OCI-M2 (cell line): ENCODE data around the gene WNT6.

ENCODE experiments used
- DNase-seq: peaks from one replicate; lab custom pipeline; 2025; ENCODE audit not compliant: unreplicated experiment; lab: John Stamatoyannopoulos, UW

WNT6 gene

GRCh38 chr2:218856167-218856895 lies 3.3 kb upstream of the WNT6 start:
- DNase-seq = no peak

- no peak for DNase-seq
These were observed 2.7 kb upstream of the WNT6 start for GRCh38 chr2:218856896-218857243.

GRCh38 chr2:218857371-218858137 lies 2.1 kb upstream of the WNT6 start:
- no peak for DNase-seq

- DNase-seq = no peak
These were observed 1.5 kb upstream of the WNT6 start for GRCh38 chr2:218858138-218858445.

- no peak for DNase-seq
These were observed 692 bp upstream of the WNT6 start for GRCh38 chr2:218858671-218859555.

GRCh38 chr2:218859988-218860831 lies 605 bp downstream of the WNT6 start:
- no peak for DNase-seq

- peak; percentile 30 for DNase-seq
These were observed 1.4 kb downstream of the WNT6 start for GRCh38 chr2:218860950-218861381.

- no peak for DNase-seq
These were observed 2.2 kb downstream of the WNT6 start for GRCh38 chr2:218861645-218862318.

- no peak for DNase-seq
These were observed 3.5 kb downstream of the WNT6 start for GRCh38 chr2:218863021-218863520.

GRCh38 chr2:218865396-218865795 lies 5.8 kb downstream of the WNT6 start:
- no peak for DNase-seq

GRCh38 chr2:218865999-218866398 lies 6.4 kb downstream of the WNT6 start:
- no peak for DNase-seq

- DNase-seq = no peak
These were observed 8.3 kb downstream of the WNT6 start for GRCh38 chr2:218867900-218868299.

- DNase-seq = no peak
These were observed 9.5 kb downstream of the WNT6 start for GRCh38 chr2:218869064-218869463.

- no peak for DNase-seq
These were observed 11.4 kb downstream of the WNT6 start for GRCh38 chr2:218870984-218871344.

GRCh38 chr2:218871345-218872302 lies 12.0 kb downstream of the WNT6 start:
- DNase-seq = no peak

- no peak for DNase-seq
These were observed 13.2 kb downstream of the WNT6 start for GRCh38 chr2:218872645-218873358.

- no peak for DNase-seq
These were observed 14.0 kb downstream of the WNT6 start for GRCh38 chr2:218873359-218874194.
